ENCODE data around the gene GM2A.

Gene GM2A

DNA sequence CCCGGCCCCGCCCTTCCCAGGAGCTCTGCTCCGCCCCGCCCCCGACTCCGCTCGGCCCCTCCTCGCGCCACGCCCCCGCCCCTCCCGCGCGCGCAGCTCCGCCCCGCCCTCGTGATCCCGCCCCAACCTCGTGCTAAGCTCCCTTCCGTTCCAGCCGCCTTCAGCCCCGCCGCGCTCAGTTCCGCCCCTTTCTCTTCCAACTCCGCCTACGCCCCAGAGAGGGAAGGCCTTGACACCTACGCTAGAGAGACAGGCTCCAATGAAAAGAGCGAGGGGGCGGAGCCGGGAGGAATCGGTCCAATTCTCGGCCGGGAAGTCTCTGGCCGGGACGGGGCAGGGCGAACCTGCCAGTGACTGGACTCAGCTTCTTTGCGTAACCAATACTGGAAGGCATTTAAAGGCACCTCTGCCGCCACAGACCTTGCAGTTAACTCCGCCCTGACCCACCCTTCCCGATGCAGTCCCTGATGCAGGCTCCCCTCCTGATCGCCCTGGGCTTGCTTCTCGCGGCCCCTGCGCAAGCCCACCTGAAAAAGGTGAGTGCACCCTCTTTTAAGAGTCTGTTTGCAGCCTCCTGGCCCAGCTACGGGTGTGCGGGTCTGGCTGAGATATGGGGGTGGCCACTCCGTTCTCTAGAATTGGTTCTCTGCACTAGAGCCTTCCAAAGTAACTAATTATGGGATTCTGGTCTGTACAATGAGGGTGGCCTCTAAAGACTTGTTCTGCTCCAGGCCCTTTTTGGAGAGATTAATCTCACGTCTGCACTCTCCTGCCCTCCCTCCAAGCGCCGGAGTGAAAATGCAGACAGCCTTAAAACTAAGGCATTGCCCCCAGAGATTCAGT lies at the start of gene GM2A:
GM2A (plus strand) TSS at position 424 of the 843 bp plus-strand sequence; CDS start at position 456, 32 bp downstream.
- peak; percentile 98 for DNase-seq

DNA sequence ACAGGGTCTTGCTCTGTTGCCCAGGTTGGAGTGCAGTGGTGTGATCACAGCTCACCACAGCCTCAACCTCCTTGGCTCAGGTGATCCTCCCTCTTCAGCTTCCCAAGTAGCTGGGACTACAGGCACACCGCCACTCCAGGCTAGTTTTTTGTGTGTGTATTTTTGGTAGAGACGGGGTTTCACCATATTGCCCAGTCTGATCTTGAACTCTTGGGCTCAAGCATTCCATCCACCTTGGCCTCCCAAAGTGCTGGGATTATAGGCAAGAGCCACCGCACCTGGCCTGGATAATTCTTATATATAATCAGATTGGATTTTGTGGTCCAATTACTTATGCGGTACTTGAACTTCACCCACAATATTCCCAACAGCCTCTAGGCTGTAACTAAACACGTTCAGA lies 48.9 kb upstream of the GM2A start:
- DNase-seq, result no peak

DNA sequence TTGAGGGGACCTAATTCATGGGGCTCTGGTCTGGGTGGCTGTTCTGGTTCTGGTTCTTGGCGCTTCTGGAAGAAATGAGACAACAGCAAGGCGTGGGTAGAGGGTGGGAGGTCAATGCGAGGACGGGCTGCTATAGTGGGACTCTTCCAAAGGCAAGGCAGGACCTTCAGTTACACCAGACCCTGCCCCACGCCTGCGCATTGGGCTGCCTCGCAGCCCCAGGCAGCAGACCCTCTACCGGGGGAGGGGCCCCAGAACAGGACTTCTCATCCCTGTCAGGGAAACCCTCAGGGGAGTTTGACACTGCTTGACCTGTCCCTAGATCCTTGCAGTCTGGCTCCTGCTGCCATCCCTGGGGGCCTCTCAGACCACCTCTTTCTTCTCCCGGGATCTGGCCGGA lies 47.6 kb upstream of the GM2A start:
- DNase-seq, result no peak

DNA sequence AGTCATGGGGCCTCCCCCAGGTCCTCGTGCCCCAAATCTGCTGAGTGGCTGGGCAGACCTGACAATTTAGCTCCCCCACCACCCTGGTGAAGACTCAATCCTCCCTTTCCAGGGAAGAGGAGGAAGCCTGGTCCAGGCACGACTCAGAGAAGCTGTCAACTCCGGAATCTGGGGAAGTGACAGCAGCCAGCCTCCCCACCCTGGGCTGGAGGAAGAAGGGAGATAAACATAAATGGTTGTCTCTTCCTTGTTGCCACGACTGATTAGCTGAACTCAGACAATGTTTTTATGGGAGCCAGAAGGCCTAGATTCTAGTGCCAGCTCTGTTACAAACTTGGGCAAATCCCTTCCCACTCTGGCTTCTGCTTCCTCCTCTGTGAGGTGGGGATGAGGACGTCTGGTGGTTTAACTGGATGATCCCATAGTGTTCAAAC lies 44.5 kb upstream of the GM2A start:
- DNase-seq, result no peak

DNA sequence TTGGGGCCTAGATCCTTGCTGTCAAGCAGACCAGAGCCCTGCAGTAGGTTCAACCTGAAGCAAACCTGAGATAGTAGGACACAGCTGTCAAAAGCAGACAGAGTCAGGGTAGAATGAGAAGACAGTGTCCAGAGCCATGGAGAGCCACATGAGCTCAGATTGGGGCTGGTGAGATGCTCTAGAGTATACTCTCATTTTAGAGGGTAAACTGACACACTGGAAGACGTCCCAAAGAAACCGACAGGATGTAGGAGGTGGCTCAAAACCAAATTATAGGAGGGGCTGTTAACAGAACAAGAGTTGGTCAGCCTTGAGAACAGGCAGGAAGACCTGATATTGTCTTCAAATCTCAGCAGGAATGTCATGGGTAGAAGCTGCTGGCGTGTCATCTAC lies 40.6 kb upstream of the GM2A start:
- no peak for DNase-seq

DNA sequence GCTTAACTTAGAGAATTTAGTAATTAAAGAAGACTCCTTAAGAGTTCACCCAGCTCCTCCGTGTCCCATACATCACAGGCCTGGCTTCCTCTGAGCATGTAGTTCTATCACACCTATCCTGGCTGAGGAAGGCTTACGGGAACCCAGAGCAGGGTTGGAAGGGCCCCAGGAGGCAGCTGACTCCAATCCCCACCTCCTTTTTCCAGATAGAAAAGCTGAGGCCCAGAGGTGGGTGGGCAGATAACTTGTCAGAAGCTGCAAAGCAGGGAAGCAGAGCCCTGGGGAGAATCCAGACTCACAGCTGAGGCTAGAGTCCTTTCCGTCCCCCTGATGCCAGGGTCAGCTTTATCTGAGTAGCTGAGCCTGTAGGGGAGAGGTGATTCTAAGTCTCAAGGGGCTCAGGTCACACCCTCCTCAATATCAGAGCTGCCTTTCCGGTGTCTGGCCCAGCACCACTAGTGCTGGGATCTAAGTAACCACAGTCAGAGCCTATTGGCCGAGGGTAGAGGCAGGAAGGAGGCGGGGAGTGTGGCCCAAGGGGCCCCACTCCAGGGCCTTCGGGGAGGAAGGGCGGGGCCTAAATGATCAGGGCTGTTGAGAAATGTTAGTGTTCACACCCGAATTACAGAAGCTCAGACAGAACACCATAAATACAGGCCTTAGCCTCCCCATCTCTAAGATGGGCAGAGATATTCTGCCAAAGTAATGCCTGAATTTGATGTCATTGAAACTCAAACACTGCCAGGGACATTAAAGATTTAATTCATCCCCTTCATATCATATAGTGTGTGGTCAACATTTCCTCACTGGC lies 39.0 kb upstream of the GM2A start:
- DNase-seq, result peak; percentile 94 to 96

DNA sequence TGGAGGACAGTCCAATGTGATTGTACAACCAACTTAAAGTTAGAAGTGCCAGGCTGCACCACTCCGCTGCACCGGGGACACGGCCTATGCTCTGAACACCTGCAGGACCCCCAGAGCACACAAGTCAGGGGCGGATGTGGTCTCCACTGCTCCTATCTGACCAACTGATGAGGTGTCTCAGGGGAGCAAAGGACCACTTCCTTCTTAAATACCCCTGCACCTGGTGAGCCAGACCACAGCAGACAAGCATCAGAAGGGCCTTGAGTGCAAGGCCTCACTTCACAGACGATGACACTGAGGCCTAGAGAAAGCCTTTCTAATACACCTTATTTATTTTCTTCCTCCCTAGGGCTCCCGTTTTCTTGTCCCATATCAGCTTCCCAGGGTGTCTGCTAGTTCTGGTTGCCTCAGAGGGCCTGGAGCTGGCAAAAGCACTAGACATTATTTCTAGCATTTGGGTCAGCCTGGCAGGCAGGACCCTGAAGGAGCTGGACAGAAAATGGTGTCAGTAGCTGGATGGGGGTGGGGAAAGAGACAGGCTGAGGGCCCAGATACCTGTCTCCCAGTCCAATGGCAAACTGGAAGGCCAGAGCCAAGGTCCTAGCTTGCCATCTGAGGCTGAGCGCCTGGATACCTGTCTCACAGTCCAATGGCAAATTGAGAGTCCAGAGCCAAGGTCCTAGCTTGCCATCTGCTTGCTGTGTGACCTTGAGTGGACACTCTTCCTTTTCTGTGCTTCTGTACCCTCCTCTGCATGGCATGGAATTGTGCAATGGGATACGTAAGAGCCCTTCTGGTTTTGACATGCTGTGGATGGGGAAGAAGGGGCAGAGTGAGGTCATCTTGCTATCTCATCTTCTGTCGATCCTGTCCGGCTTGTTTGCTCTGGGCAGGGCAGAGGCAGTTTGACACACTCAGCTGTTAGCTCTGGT lies 38.1 kb upstream of the GM2A start:
- peak; percentile 82 to 84 for DNase-seq

DNA sequence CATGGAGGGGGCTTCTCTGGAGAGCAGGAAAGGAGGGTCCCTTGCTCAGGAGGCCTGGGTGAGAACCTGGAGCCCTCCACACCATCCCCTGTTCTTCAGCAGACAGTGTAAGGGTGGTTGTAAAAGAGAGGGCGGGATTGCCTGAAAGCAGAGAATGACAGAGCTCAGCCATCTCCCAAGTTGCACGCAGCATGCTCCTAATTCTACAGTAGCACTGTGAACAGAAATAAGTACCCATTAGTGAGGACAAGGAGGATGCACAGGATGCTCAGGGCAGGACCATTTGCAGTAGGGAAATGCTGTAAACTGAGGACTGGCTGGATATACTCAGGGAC lies 37.5 kb upstream of the GM2A start:
- no peak for DNase-seq

DNA sequence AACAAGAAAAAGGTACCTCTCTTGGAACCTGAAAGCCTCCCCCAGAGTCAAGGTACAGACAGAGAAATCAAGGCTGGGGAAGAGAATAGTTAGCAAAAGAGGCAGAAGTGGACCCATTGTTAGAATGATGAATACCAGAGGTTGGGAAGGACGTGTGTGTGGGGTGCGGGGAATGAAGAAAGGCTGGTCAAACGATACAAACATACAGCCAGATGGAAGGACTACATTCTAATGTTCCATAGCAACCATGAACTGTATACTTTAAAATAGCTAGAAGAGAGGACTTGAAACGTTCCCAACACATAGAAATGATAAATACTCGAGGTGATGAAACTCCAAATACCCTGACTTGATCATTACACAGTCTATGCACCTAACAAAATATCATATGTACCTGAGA lies 36.2 kb upstream of the GM2A start:
- no peak for DNase-seq

DNA sequence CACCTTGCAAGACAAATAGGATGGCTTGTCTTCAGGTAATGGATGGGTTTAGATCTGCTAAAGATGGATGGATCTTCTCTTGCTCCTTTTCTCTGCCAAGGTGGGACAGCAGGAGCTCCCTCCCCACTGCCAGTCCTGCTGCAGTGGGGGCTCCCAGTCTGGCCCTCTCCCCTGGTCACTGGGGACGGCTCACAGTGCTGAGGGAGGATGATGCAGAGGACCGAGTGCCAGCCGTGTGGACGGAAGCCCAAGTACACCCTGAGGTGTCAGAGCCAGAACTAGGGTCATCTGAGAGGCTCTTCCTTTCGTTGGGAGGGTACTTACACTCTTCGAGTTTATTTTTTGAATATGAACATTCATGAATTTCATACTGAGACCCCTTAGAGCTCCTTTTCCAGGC lies 34.8 kb upstream of the GM2A start:
- DNase-seq, result no peak

DNA sequence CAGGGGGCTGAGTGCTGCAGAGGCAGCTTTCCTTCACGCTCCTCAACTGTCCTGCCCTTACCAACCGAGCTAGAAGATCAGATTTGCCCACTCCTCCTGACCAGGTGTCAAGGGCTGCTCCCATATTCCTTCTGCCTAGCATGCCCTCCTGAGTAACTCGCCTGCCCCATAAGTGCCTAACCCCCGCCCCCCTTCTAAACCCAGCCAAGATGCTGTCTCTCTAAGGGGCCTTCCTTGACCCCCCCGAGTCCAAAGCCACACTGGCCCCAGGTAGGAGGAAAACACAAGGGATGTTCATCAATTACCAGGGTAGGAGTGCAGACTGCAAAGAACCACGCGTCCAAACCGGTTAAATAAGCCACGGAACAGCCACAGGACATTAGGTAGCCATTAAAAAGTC lies 33.8 kb upstream of the GM2A start:
- no peak for DNase-seq

DNA sequence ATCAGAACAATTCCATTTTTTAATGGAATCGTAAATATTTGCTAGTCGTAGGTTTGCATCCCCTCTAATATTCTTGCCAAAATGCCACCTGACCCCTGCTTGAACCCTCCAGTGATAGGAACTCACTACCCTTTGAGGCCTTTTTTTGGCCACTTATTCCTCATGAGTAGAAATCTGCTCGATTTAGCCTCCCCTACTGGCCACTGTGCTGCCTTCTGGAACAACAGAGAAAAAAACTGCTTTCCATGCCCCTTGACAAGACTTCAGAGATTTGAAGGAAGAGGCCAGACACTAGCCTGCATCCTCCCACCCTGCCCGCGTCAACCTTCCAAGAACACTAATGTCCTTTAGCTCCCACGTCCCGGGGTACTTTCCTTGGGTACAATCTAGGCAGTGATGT lies 33.2 kb upstream of the GM2A start:
- DNase-seq, result no peak

DNA sequence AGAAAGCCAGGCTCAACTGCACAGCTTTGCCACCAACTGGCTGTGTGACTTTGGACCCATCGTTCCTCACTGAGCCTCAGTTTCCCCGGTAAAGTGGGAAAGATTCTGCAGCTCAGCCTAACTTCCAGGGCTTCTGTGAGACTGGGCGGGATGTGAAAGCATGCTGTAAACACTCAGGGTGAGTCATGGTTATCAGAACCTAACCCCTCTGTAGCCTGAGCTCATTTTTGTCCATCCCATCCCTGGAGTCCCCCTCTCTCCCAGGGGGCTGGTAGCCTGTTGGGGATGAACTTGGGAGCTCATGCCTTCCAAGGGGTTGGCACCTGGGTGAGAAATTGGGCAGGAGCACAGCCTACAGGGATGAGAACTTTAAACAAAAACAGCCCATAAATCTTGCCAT lies 31.4 kb upstream of the GM2A start:
- DNase-seq, result no peak

DNA sequence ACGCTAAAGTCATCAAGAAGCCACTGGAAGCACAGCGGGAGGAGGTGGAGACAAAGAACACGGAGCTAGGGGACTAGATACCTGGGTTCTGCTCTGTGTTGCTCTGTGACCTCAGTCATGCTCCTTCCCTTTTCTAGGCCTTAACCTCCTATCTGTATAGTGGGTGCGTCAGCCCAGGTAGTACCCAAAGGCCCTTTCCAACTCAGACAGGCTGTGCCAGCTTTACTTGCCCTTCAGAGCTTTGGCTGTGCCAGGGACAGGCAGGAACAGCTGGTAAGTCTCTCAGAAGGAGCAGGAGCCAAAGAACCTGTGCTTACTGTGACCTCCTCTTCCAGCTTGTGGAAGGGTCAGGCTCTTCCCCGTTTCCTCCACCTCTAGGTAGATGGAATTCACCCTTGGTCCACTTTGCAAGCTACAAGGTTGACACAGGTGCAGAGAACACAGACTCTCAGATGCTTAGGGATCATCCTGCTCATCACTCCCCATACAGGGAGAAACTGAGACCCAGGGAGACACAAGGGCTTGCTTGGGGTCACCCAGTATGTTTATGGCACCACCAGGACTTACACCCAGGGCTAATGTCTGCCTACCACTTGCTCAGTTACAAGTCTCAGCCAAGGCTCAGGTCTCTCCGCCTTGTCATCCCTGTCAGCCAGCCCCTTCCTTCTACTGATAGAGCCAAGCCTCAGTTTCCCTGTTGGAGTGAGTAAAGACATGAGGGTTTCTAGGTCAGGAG lies 30.8 kb upstream of the GM2A start:
- no peak for DNase-seq

DNA sequence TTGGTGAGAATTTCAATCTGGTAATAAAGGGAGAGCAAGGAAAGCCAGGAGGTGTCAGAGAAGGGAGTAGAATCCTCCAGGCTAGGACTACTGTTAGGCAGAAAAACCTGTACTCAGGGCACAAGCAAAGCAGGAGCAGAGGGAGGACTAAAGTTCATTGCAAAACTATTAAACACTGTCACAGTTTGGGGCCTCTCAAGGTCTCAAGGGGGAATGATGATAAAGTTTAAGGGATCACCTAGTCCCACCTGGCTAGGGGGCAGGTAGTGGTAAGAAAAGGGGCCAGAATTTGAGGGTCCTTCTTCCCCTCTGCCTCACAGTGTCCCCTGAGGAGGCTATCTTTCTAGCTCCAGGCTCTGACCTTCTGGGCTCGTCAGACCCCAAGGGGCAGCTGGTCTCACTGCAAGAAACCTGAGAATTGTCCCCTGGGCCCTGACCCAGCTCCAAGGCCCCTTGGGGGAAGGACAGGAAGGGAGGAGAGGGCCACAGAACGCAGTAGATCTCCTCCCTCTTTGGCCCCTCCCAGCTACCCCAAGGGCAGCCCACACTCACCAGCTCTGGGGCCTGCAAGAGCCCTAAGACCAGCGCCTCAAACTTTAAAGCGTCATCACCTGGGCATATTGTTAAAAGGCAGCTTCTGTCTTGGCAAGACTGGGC lies 30.1 kb upstream of the GM2A start:
- DNase-seq, result no peak

DNA sequence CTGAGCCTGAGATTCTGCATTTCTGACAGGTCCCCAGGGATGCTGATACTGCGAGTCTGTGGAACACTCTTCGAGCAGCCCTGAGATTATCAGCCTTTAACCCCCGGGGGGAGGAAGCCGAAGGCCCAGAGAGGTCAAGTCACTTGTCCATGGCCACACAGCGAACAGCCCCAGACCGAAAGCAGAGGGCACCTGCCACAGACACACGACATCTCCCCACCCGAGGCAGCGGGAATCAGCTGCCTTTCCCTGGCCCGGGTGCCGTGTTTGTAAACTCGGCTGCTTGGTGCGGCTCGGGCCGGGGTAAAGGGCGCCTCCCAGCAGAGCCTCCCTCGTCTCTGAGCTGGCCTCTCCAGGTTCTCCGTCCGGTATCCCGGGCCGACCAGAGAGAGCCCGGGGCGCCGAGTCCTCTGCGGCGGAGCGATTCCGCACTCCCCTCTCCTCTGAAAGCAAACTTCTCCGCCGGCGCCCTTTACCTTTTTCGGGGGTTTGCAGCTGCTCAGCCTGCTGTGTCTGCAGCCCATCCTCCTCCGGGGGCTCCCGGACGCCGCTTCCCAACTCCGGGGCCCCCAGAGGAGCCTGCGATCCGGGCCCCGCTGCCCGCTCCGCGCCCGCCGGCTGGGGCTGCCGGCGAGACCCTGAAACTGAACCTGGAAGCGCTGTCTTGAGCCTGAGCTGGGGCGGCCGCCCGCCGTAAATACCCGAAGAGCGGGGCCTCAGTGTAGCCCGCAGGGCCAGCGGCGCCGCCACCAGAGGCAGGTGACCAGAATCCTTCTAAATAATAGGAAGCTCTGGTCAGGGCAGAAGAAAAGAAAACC lies 29.3 kb upstream of the GM2A start, which contains the start of gene CCDC69:
CCDC69 (minus strand) TSS at position 646 of the 818 bp plus-strand sequence; CDS start at position 524, 122 bp downstream.
- peak; percentile 59 to 64 for DNase-seq

DNA sequence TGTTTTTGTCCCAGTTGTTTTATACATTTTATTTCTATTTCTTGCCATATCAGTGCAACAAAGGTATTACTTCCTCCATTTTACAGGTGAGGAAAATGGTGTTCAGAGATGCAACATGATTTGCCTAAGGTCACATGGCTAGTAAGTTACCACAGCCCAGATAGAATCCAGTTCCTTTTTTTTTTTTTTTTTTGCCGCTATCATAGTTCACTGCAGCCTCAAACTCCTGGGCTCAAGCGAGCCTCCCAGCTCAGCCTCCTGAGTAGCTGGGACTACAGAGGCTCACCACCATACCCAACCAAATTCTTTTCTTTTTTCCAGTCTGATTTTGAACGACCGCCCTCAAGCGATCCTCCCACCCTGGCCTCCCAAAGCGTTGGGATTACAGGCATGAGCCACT lies 28.6 kb upstream of the GM2A start:
- no peak for DNase-seq

DNA sequence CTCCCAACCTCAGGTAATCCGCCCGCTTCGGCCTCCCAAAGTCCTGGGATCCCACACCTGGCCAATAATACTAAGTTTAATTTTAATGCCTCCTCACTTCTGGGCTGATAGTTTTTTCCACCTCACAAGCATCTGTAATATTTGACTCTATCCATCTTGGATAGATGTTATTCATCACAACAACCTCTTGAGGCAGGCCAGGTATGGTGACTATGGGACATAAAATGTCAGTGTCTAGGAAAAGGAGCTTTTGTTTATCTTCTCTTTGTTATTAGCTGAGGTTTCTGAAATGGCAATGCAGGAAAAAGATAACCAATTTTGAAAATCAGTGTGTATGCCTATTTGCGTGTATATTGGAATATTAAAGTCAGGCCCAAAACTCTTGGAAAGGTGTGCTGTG lies 27.9 kb upstream of the GM2A start:
- no peak for DNase-seq

DNA sequence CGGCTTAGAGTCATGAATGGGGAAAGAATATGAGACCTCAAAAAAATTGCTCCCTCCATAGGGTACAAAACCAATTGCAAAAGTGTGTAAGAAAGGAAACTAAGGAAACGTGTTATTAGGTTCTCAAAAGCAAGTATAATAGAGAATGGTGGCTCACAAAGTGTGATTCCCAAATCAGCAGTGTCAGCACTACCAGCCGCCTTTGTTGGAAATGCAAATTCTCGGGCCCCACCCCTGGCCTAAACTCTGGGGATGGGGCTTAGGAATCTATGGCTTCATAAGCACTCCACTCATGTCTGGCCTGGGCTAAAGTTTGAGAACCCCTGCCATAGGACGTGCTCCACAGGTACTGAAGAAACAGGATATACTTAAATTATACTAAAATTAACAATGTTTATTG lies 27.5 kb upstream of the GM2A start:
- DNase-seq, result no peak

DNA sequence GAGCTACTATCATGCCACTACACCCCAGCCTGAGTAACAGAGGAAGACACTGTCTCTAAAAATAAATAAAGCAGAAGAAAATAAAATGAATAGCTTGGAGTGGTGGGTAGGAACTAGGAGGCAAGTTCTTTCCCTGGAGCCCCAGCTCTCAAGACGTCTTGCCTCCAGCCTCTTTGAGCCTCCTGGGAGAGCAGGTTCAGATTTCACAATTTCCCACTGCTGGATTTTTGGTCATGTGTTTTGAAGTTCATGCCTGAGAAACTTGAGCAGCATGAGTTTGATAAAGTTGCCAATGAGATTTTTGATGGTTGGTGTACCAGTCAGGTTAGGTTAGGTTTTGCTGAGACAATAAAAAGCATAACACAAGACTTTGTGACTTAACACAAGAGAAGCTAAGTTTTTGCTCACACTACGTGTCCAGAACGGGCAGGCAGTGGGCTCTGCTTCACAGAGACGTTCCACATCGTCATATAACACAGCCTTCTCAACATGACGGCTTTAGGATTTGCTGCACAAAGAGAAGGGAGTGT lies 25.0 kb upstream of the GM2A start:
- no peak for DNase-seq

DNA sequence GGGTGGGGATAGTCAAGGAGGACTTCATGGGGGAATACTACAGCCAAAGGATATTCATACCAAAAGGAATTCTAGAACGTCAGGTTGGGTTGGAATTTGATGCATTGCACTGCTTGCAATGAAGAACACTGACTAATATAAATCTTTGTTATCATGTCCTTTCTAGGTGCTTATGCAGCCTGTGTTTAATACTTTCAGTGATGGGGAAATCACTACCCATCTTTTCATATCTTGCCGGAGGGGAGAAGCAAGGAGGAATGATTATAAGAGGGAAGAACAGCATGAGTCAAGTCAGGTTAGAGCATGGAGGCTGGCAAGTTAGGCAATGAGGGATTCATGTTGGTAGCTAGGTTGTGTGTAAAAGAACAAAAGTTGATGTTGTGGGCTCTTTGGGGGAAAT lies 24.0 kb upstream of the GM2A start:
- no peak for DNase-seq

Data from AML-193 (cell line).